HepG2 (cell line): Measurements from ENCODE around the gene CCL19. TPM values are rescaled to one million over a fixed set of nuclear protein-coding genes. Genes with fewer than 3 reads are reported as not detected.

ENCODE experiments used
- ATAC-seq: fragments of 200-7000 bp; cut with Tn5 transposase; 3 replicates; pipeline ENCODE4 v1.9.1; 2020; ENCODE audit warnings: mild to moderate bottlenecking, moderate library complexity
- BruUV-seq: library from RNA; stranded (reverse); fragments of 400-500 nt; replicated peaks from 2 replicates; lab custom pipeline; 2021; lab: Mats Ljungman, UMichigan
- CTCF ChIA-PET: fragments of 300-600 bp; formaldehyde crosslinking; extraction: SDS; loops from one replicate; lab custom pipeline; 2021; ENCODE audit warnings: low total read pairs, inconsistent platforms, low intra/inter-chr PET ratio; lab: Yijun Ruan, JAX
- POLR2A ChIA-PET: fragments of 350-600 bp; sonication (Branson Sonifier 250); formaldehyde crosslinking; loops from one replicate; lab custom pipeline; 2020; ENCODE audit warnings: antibody characterized with exemption, inconsistent platforms; lab: Yijun Ruan, JAX
- DNase-seq: peaks from one replicate; pipeline ENCODE4 v3.0.0-alpha.2; 2015; ENCODE audit warnings: low spot score
- FAIRE-seq: peaks from 3 replicates; lab custom pipeline; 2011; peaks lifted over from hg19 to GRCh38; lab: Jason Lieb, UNC
- H2AFZ ChIP-seq: one replicate; pipeline ENCODE4 v1.6.1; 2011; ENCODE audit warnings: low read length, inconsistent platforms
- H3K27ac ChIP-seq: fragments of 300-600 bp; 3 replicates; pipeline ENCODE4 v1.8.0; 2011; ENCODE audit warnings: mixed run types, mild to moderate bottlenecking, mixed read lengths, low read length, inconsistent platforms; ENCODE audit not compliant: insufficient read depth; ENCODE audit errors: extremely low read length
- H3K27me3 ChIP-seq, 2 experiments: fragments of 200-600 bp in 1 of 2; 2 replicates in 1 of 2; 3 replicates in 1 of 2; pipeline versions ENCODE4 v1.6.0 to v1.8.0; 2011; ENCODE audit warnings: low read length in 2 of 2, mild to moderate bottlenecking in 2 of 2, moderate library complexity in 2 of 2, inconsistent platforms in 1 of 2; ENCODE audit not compliant: insufficient read depth in 2 of 2, control insufficient read depth in 1 of 2
- H3K36me3 ChIP-seq, 2 experiments: fragments of 200-600 bp in 1 of 2; replicated peaks in 1 of 2; 2 replicates in 1 of 2; 3 replicates in 1 of 2; pipeline versions ENCODE4 v1.5.1 to v1.8.0; 2011; ENCODE audit warnings: low read length in 2 of 2, inconsistent platforms in 1 of 2; ENCODE audit not compliant: insufficient read depth in 2 of 2, control insufficient read depth in 1 of 2
- H3K4me1 ChIP-seq: 2 replicates; pipeline ENCODE4 v1.5.1; 2012; ENCODE audit warnings: low read length, inconsistent platforms; ENCODE audit not compliant: insufficient read depth
- H3K4me2 ChIP-seq: 2 replicates; pipeline ENCODE4 v1.6.0; 2011; ENCODE audit warnings: low read depth, low read length, inconsistent platforms
- H3K4me3 ChIP-seq, 3 experiments: fragments of 200-600 bp in 1 of 3; sonication (generic), shearing (Covaris generic) in 1 of 3; replicated peaks in 1 of 3; 2 replicates each; pipeline ENCODE4 v1.5.1; 2011 to 2016; ENCODE audit warnings: low read length in 3 of 3, inconsistent platforms in 2 of 3, low read depth in 2 of 3, mild to moderate bottlenecking in 2 of 3, control low read depth in 1 of 3, mixed read lengths in 1 of 3; ENCODE audit not compliant: insufficient read depth in 1 of 3
- H3K79me2 ChIP-seq: one replicate; pipeline ENCODE4 v1.6.1; 2011; ENCODE audit warnings: low read length, inconsistent platforms; ENCODE audit not compliant: insufficient read depth
- H3K9ac ChIP-seq: 2 replicates; pipeline ENCODE4 v1.6.0; 2011; ENCODE audit warnings: mild to moderate bottlenecking, low read depth, low read length, inconsistent platforms; ENCODE audit not compliant: insufficient read depth
- H3K9me3 ChIP-seq: 2 replicates; pipeline ENCODE4 v1.5.1; 2012; ENCODE audit warnings: mild to moderate bottlenecking, low read length
- H4K20me1 ChIP-seq: 2 replicates; pipeline ENCODE4 v1.6.0; 2011; ENCODE audit warnings: inconsistent platforms, mild to moderate bottlenecking, low read length, moderate library complexity; ENCODE audit not compliant: insufficient read depth
- AFF4 ChIP-seq: sonication (generic); formaldehyde crosslinking; IDR thresholded peaks from 2 replicates; pipeline ENCODE4 v1.4.0; 2020; ENCODE audit warnings: missing genetic modification reagents
- ARID2 ChIP-seq: sonication (generic); formaldehyde crosslinking; IDR thresholded peaks from 2 replicates; pipeline ENCODE4 v1.8.1; 2022; ENCODE audit warnings: mild to moderate bottlenecking, missing genetic modification reagents, borderline replicate concordance
- ASH2L ChIP-seq: fragments of 300-600, 200-600 bp; sonication (generic); IDR thresholded peaks from 2 replicates; pipeline ENCODE4 v1.7.0; 2017; ENCODE audit warnings: low read depth, mild to moderate bottlenecking, moderate library complexity, mixed read lengths, low read length; ENCODE audit not compliant: insufficient read length
- FOXM1 ChIP-seq: sonication (generic); formaldehyde crosslinking; IDR thresholded peaks from 2 replicates; pipeline ENCODE4 v1.5.0; 2020; ENCODE audit warnings: missing genetic modification reagents
- NFRKB ChIP-seq: fragments of 450-650 bp; IDR thresholded peaks from 2 replicates; pipeline ENCODE4 v1.6.1; 2017
- PAX8 ChIP-seq: sonication (generic); formaldehyde crosslinking; IDR thresholded peaks from 2 replicates; pipeline ENCODE4 v1.8.0; 2022; ENCODE audit warnings: mild to moderate bottlenecking, missing genetic modification reagents, borderline replicate concordance
- PPARG ChIP-seq: conservative IDR thresholded peaks from 2 replicates; pipeline ENCODE4 v1.6.1; 2016; ENCODE audit warnings: missing biosample characterization, missing genetic modification reagents
- YEATS2 ChIP-seq: sonication (generic); formaldehyde crosslinking; IDR thresholded peaks from 2 replicates; pipeline ENCODE4 v1.4.0; 2020; ENCODE audit warnings: missing genetic modification reagents, borderline replicate concordance
- ZNF333 ChIP-seq: sonication (generic); formaldehyde crosslinking; IDR thresholded peaks from 2 replicates; pipeline ENCODE4 v1.4.0; 2020; ENCODE audit warnings: mild to moderate bottlenecking, missing genetic modification reagents, borderline replicate concordance
- ZNF350 ChIP-seq: sonication (generic); formaldehyde crosslinking; IDR thresholded peaks from 2 replicates; pipeline ENCODE4 v1.4.0; 2020; ENCODE audit warnings: mild to moderate bottlenecking, low read depth, missing genetic modification reagents, borderline replicate concordance
- ZNF605 ChIP-seq: sonication (generic); formaldehyde crosslinking; IDR thresholded peaks from 2 replicates; pipeline ENCODE4 v1.8.0; 2022; ENCODE audit warnings: mild to moderate bottlenecking, missing genetic modification reagents
- ZNF660 ChIP-seq: sonication (generic); formaldehyde crosslinking; IDR thresholded peaks from 2 replicates; pipeline ENCODE4 v1.5.1; 2020; ENCODE audit warnings: mild to moderate bottlenecking, low read depth, missing genetic modification reagents, borderline replicate concordance
- ZNF747 ChIP-seq: sonication (generic); formaldehyde crosslinking; IDR thresholded peaks from 2 replicates; pipeline ENCODE4 v1.8.1; 2023; ENCODE audit warnings: missing genetic modification reagents, mild to moderate bottlenecking, borderline replicate concordance
- ZNF768 ChIP-seq: sonication (generic); formaldehyde crosslinking; IDR thresholded peaks from 2 replicates; pipeline ENCODE4 v1.4.0; 2020; ENCODE audit warnings: missing genetic modification reagents
- WGBS: methylation state at CpG from one replicate; pipeline ENCODE4 v1.1.6; 2017; ENCODE audit warnings: low lambda C conversion rate; 5-methylcytosine and 5-hydroxymethylcytosine counted together
- in situ Hi-C: cut with HindIII; loops from 2 replicates; pipeline ENCODE4 v1.10.0; 2017; ENCODE audit warnings: low pct_unique_long_range_greater_than_20kb; ENCODE audit not compliant: extremely low pct_ligation_motif_present
- intact Hi-C: fragments of 100-400 bp; cut with micrococcal nuclease; formaldehyde crosslinking; loops from one replicate; pipeline ENCODE4 v1.10.0; 2022; ENCODE audit not compliant: unreplicated experiment
- polyA plus RNA-seq, 8 experiments: library from polyadenylated mRNA; depleted of rRNA in 3 of 8; stranded (reverse) in 7 of 8; unstranded in 1 of 8; fragments of >200 nt; fragmentation: Illumina TruSeq in 4 of 8; extraction: Trizol in 4 of 8; gene quantifications; 2 replicates each; pipeline versions ENCODE4 v1.2.1 to v1.2.3, GENCODE V29; 2011 to 2016; ENCODE audit warnings: low read depth in 4 of 8, missing spikeins in 1 of 8, mixed read lengths in 1 of 8; ENCODE audit not compliant: insufficient read depth in 1 of 8
- total RNA-seq, 5 experiments: library from RNA; depleted of rRNA; stranded (reverse); fragments of >200 nt; fragmentation: Illumina TruSeq; extraction: Trizol; gene quantifications; 2 replicates each; pipeline ENCODE4 v1.2.3, GENCODE V29; 2016; ENCODE audit warnings: low read depth in 1 of 5
- TF ChIP-seq, protein P1 (sequence below): sonication (generic); formaldehyde crosslinking; IDR thresholded peaks from 2 replicates; pipeline ENCODE4 v1.4.0; 2020; ENCODE audit warnings: mild to moderate bottlenecking, low read depth, missing genetic modification reagents
- TF ChIP-seq, protein P2 (sequence below): sonication (generic); formaldehyde crosslinking; IDR thresholded peaks from 2 replicates; pipeline ENCODE4 v1.4.0; 2020; ENCODE audit warnings: missing genetic modification reagents

The CCL19 gene
- total and polyA plus RNA-seq, 2 of the 13 experiments (the other 11 are each of a cell fraction or from before 2014, with no cell fraction given): not detected

GRCh38 chr9:34689512-34689911, 1.6 kb downstream of the CCL19 start:
- no peak for DNase-seq
- H2AFZ ChIP-seq: no peak overlapping the region
- no peaks in the 10 kb centered on the region for H4K20me1 ChIP-seq
- in situ Hi-C loops (no loop called here), intact Hi-C loops (no loop called here)
- peak; percentile 25 for ATAC-seq
- WGBS: 5% methylated on average over 4 of the region's 8 CpGs
- no peaks in the 10 kb centered on the region for H3K27me3 ChIP-seq
- CTCF ChIA-PET: no interaction called here
- no peak for FAIRE-seq
- H3K4me2 ChIP-seq: peak overlapping the region; percentile 68
- BruUV-seq: no TSS peak
- no peaks in the 10 kb centered on the region for H3K9me3 ChIP-seq
- no peaks in the 10 kb centered on the region for H3K79me2 ChIP-seq
- TF ChIP-seq, protein P1, sequence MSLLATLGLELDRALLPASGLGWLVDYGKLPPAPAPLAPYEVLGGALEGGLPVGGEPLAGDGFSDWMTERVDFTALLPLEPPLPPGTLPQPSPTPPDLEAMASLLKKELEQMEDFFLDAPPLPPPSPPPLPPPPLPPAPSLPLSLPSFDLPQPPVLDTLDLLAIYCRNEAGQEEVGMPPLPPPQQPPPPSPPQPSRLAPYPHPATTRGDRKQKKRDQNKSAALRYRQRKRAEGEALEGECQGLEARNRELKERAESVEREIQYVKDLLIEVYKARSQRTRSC: no peak
- no peak for TF ChIP-seq ZNF747 (CRISPR knock-in tag)
- TF ChIP-seq PAX8 (CRISPR knock-in tag): no peak
- TF ChIP-seq NFRKB: no peak
- no peak for TF ChIP-seq AFF4 (CRISPR knock-in tag)
- no peak for TF ChIP-seq YEATS2 (CRISPR knock-in tag)
- peak; percentile 29 for TF ChIP-seq ASH2L
- TF ChIP-seq ARID2 (CRISPR knock-in tag): no peak
- TF ChIP-seq ZNF660: no peak
- TF ChIP-seq ZNF768 (CRISPR knock-in tag): no peak
- no peak for TF ChIP-seq PPARG (CRISPR knock-in tag)
- no peak for TF ChIP-seq FOXM1 (CRISPR knock-in tag)
- no peak for TF ChIP-seq ZNF333 (CRISPR knock-in tag)
- TF ChIP-seq ZNF350 (CRISPR knock-in tag): 0 out of 2 replicates have a peak, but pooled peaks have one; percentile 1
- no peak for TF ChIP-seq ZNF605 (CRISPR knock-in tag)
- TF ChIP-seq, protein P2, sequence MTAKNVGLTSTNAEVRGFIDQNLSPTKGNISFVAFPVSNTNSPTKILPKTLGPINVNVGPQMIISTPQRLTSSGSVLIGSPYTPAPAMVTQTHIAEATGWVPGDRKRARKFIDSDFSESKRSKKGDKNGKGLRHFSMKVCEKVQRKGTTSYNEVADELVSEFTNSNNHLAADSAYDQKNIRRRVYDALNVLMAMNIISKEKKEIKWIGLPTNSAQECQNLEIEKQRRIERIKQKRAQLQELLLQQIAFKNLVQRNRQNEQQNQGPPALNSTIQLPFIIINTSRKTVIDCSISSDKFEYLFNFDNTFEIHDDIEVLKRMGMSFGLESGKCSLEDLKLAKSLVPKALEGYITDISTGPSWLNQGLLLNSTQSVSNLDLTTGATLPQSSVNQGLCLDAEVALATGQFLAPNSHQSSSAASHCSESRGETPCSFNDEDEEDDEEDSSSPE (CRISPR knock-in tag): no peak
- peaks cover 56% of the 10 kb centered on the region for H3K4me1 ChIP-seq
- peak overlapping the region in 1 of 3 experiments; percentile 36; a peak in 2 of 6 replicates for H3K4me3 ChIP-seq
- peak overlapping the region; percentile 16 for H3K27ac ChIP-seq
- POLR2A ChIA-PET: interaction anchor here (1.1 kb wide), 1 partner anchor 51 kb away, joined by 3 read pairs; the partner anchor contains the start of gene SIGMAR1
- H3K9ac ChIP-seq: no peak overlapping the region
- no peaks in the 10 kb centered on the region for H3K36me3 ChIP-seq
